Lung (tissue), 12 donors: ENCODE results near the gene GCNT2. TPM values are rescaled to one million over a fixed set of nuclear protein-coding genes. Genes with fewer than 3 reads are reported as not detected.
A peak's percentile ranks its signal among the peaks of the same experiment; 100 is the strongest.

ENCODE experiments used
- ATAC-seq: fragments of 200-7000 bp; cut with Tn5 transposase; one replicate; pipeline ENCODE4 v1.9.1; 2020; ENCODE audit warnings: moderate number of reproducible peaks; ENCODE audit not compliant: insufficient read depth, low FRiP score
- DNase-seq, 3 donors: peaks; one replicate each; pipeline ENCODE4 v3.0.0-alpha.2; 2013 to 2017
- H3K27ac ChIP-seq, 2 donors: one replicate each; pipeline ENCODE4 v1.5.1; 2013; ENCODE audit warnings: mild to moderate bottlenecking in 2 of 2, moderate library complexity in 2 of 2, control low read depth in 1 of 2, inconsistent platforms in 1 of 2, low read depth in 1 of 2, low read length in 1 of 2
- H3K27me3 ChIP-seq, 3 donors: one replicate each; pipeline ENCODE4 v1.5.1; 2013; ENCODE audit warnings: low read length in 2 of 3; ENCODE audit not compliant: control insufficient read depth in 3 of 3, insufficient read depth in 3 of 3
- H3K36me3 ChIP-seq, 4 donors: one replicate each; pipeline ENCODE4 v1.5.1; 2013; ENCODE audit warnings: low read length in 4 of 4, mild to moderate bottlenecking in 1 of 4, moderate library complexity in 1 of 4; ENCODE audit not compliant: control insufficient read depth in 4 of 4, insufficient read depth in 4 of 4
- H3K4me1 ChIP-seq, 5 donors: one replicate each; pipeline ENCODE4 v1.5.1; 2013; ENCODE audit warnings: low read length in 5 of 5, mild to moderate bottlenecking in 2 of 5, moderate library complexity in 1 of 5; ENCODE audit not compliant: control insufficient read depth in 5 of 5, insufficient read depth in 5 of 5
- H3K4me3 ChIP-seq: one replicate; pipeline ENCODE4 v1.5.1; 2013; ENCODE audit warnings: mild to moderate bottlenecking, control low read depth, moderate library complexity
- H3K9ac ChIP-seq, 2 donors: one replicate each; pipeline ENCODE4 v1.5.1; 2013; ENCODE audit warnings: low read length in 2 of 2, control low read depth in 1 of 2; ENCODE audit not compliant: insufficient read depth in 1 of 2
- H3K9me3 ChIP-seq, 4 donors: one replicate each; pipeline ENCODE4 v1.5.1; 2013; ENCODE audit warnings: low read length in 3 of 4, mild to moderate bottlenecking in 1 of 4, moderate library complexity in 1 of 4; ENCODE audit not compliant: control insufficient read depth in 4 of 4, insufficient read depth in 3 of 4
- WGBS, 2 donors: extraction: QIAGEN DNeasy Blood & Tissue Kit; methylation state at CpG; one replicate each; pipeline ENCODE4 v1.1.7; 2013; 5-methylcytosine and 5-hydroxymethylcytosine counted together
- polyA plus RNA-seq, 2 donors: library from polyadenylated mRNA; stranded (reverse); fragments of 200-250 nt; gene quantifications; one replicate each; pipeline ENCODE4 v1.2.1, GENCODE V29; 2013
- total RNA-seq, 2 donors: library from RNA; depleted of rRNA in 1 of 2; stranded (reverse); fragments of >200 nt in 1 of 2; gene quantifications; one replicate each; pipeline ENCODE4 v1.2.1, GENCODE V29; 2014 to 2021
- TF ChIP-seq, protein P1 (sequence below): IDR thresholded peaks from 2 replicates; pipeline ENCODE4 v1.5.1; 2012; ENCODE audit warnings: mild to moderate bottlenecking; ENCODE audit errors: control extremely low read depth, extremely low read depth
- donor health status: control.
- donor health status: control.
- donor health status: Bipolar disorder and iron deficiency.
- donor health status: healthy.
- donor health status: DM: yes; HTN: yes; CAD: no.

The GCNT2 gene
- total and polyA plus RNA-seq, 4 donors: 7.8 to 57.4 (median 15.7) TPM

DNA sequence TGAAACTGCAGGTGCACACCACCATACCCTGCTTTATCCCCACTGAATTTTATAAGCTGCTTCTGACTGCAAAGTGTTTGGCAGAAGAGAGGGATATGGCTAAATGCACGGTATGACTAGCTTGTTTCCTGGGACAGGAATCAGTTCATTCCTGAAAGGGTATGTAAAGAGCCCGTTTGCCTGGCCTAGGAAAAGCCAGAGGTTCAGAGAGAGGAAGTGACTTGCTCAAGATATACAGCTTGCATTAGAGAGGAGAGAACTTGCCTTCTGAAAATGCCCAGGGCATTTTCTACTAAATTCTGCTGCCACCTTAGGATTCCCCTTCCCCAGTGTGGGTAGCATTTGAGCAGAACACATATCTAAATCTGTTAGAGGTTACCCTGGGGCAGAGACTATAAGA is 683 bp upstream of the GCNT2 start:
- Histone ChIP-seq H3K27me3 (no peaks in the 10 kb centered on the region), H3K4me3 (no peak overlapping the region), H3K9ac (peak overlapping the region in 1 of 2 donors; percentile 14), H3K27ac (peak overlapping the region; percentile 72 to 75), H3K4me1 (no peaks in the 10 kb centered on the region), H3K36me3 (no peaks in the 10 kb centered on the region), H3K9me3 (no peaks in the 10 kb centered on the region)
- TF ChIP-seq, protein P1, sequence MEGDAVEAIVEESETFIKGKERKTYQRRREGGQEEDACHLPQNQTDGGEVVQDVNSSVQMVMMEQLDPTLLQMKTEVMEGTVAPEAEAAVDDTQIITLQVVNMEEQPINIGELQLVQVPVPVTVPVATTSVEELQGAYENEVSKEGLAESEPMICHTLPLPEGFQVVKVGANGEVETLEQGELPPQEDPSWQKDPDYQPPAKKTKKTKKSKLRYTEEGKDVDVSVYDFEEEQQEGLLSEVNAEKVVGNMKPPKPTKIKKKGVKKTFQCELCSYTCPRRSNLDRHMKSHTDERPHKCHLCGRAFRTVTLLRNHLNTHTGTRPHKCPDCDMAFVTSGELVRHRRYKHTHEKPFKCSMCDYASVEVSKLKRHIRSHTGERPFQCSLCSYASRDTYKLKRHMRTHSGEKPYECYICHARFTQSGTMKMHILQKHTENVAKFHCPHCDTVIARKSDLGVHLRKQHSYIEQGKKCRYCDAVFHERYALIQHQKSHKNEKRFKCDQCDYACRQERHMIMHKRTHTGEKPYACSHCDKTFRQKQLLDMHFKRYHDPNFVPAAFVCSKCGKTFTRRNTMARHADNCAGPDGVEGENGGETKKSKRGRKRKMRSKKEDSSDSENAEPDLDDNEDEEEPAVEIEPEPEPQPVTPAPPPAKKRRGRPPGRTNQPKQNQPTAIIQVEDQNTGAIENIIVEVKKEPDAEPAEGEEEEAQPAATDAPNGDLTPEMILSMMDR: no peak
- DNase-seq: peak in 2 of 3 donors; percentile 4 to 12
- WGBS, 2 donors: 18 to 25% methylated on average over 2 of the region's 2 CpGs
- ATAC-seq: no peak

DNA sequence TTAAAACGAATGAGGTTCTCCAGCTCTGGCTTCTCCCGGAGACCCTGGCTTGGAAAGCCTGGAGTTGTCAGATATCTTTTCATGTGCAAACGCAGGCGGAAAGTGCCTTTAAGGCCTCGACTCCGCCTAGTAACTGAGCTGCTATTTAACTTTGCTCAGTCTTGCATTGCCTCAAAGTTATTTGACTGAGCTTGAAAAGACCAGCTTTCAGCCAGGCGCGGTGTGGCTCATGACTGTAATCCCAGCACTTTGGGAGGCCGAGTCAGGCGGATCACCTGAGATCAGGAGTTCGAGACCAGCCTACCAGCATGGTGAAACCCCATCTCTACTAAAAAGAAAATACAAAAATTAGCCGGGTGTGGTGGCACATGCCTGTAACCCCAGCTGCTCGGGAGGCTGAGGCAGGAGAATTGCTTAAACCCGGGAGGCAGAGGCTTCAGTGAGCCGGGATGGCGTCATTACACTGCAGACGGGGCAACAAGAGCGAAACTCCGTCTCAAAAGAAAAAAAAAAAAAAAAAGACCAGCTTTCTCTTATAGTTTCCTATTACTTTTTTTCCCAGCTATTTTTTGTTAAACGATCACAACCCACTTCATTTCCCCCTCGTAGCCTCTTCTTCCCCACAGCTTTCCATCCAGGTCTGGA is 1.9 kb downstream of the GCNT2 start:
- no peaks in the 10 kb centered on the region for H3K27me3 ChIP-seq
- no peak overlapping the region for H3K9ac ChIP-seq
- 69 to 79% methylated on average over 21 of the region's 21 CpGs for WGBS, 2 donors
- DNase-seq: peak; percentile 18 to 61 (median 26)
- no peak overlapping the region for H3K4me3 ChIP-seq
- H3K4me1 ChIP-seq: peaks cover 0 to 6% (median 0%) of the 10 kb centered on the region in 5 donors
- no peaks in the 10 kb centered on the region for H3K9me3 ChIP-seq
- H3K27ac ChIP-seq: peak overlapping the region; percentile 14 to 72
- H3K36me3 ChIP-seq: no peaks in the 10 kb centered on the region
- TF ChIP-seq, protein P1: no peak
- ATAC-seq: no peak

DNA sequence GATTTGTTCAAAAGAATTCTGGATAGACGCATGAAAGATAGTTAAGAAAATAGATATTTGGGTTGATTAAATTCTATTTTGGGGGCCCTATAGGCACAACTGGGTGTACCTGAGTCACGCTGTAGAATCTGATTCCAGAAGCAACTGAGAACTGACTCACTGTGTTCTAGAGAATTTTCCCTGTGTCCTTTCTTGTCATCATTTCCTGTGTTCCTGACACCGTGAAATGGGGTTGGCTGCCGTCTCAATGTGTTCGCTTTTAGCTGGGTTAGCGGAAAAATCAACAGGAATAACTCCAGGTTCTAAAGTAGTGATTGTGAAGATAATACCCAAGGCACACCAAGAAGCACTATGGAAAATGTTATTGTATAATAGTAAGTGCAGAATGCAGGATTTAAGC is 5.0 kb downstream of the GCNT2 start:
- 82 to 88% methylated on average over 6 of the region's 6 CpGs for WGBS, 2 donors
- Histone ChIP-seq H3K4me1 (peaks cover 0 to 10% (median 4%) of the 10 kb centered on the region in 5 donors), H3K27ac (peak overlapping the region in 1 of 2 donors; percentile 35), H3K27me3 (no peaks in the 10 kb centered on the region), H3K36me3 (no peaks in the 10 kb centered on the region), H3K4me3 (no peak overlapping the region), H3K9ac (no peak overlapping the region), H3K9me3 (no peaks in the 10 kb centered on the region)
- DNase-seq: peak in 1 of 3 donors; percentile 12
- TF ChIP-seq, protein P1: no peak
- no peak for ATAC-seq
